GM12865 (cell line): ENCODE results near the gene C1orf185.
"Not testable (repeated sequence)": the region's sequence is repeated elsewhere in the genome, so short reads cannot be mapped to it uniquely, and the experiment has no call there.

ENCODE experiments used
- DNase-seq: peaks from one replicate; pipeline ENCODE4 v3.0.0; 2010; ENCODE audit warnings: low read depth
- H3K4me3 ChIP-seq: 2 replicates; pipeline ENCODE4 v1.5.1; 2011; ENCODE audit warnings: mild to moderate bottlenecking, low read depth, low read length, control low read depth
- CTCF ChIP-seq: IDR thresholded peaks from 2 replicates; pipeline ENCODE4 v1.5.1; 2011; ENCODE audit warnings: low read length, control low read depth, low read depth, inconsistent platforms; ENCODE audit not compliant: insufficient read depth; ENCODE audit errors: missing control alignments

Gene C1orf185

GRCh38 chr1:51131185-51131584 lies 29.2 kb downstream of the C1orf185 start:
- peak; percentile 37 for DNase-seq
- no peak overlapping the region for H3K4me3 ChIP-seq
- no peak for TF ChIP-seq CTCF

- H3K4me3 ChIP-seq: no peak overlapping the region
- DNase-seq: no peak
- TF ChIP-seq CTCF: no peak
Observed at GRCh38 chr1:51133045-51133444, 31.0 kb downstream of the C1orf185 start.

- DNase-seq, H3K4me3 ChIP-seq: not testable (repeated sequence)
Observed at GRCh38 chr1:51137696-51138095, 35.7 kb downstream of the C1orf185 start.

GRCh38 chr1:51139474-51139873 lies 37.4 kb downstream of the C1orf185 start:
- no peak overlapping the region for H3K4me3 ChIP-seq
- no peak for DNase-seq
- TF ChIP-seq CTCF: no peak

GRCh38 chr1:51147394-51147793 lies 45.4 kb downstream of the C1orf185 start:
- no peak for DNase-seq
- H3K4me3 ChIP-seq: no peak overlapping the region
- no peak for TF ChIP-seq CTCF

- TF ChIP-seq CTCF: no peak
Observed at GRCh38 chr1:51154776-51155175, 52.7 kb downstream of the C1orf185 start.

GRCh38 chr1:51156752-51157151 lies 54.7 kb downstream of the C1orf185 start:
- no peak overlapping the region; the same call in 1 of the 2 replicates for H3K4me3 ChIP-seq
- DNase-seq: peak; percentile 16
- no peak for TF ChIP-seq CTCF

More at GRCh38 chr1:51154776-51155175, 52.7 kb downstream of the C1orf185 start:
- no peak for DNase-seq
- no peak overlapping the region for H3K4me3 ChIP-seq
